Measurements from ENCODE around the gene TRIO. TPM values are rescaled to one million over a fixed set of nuclear protein-coding genes. Genes with fewer than 3 reads are reported as not detected.

TRIO gene
- polyA plus RNA-seq, 1 donor (not counting 4 experiments of a cell fraction or from before 2014, with no cell fraction given), result 57.2 TPM

- no peak overlapping the region for H2AFZ ChIP-seq (ENCODE audit: control insufficient read depth, low read length)
- no peaks in the 10 kb centered on the region for H3K27me3 ChIP-seq (ENCODE audit: control insufficient read depth, extremely low read depth, insufficient read depth, low read length)
- H3K36me3 ChIP-seq (ENCODE audit: control insufficient read depth in 2 of 2, extremely low read depth in 1 of 2, insufficient read depth in 2 of 2, low read length in 2 of 2), result no peaks in the 10 kb centered on the region
- TF ChIP-seq EZH2 (IDR thresholded peaks at IDR 0.05; ENCODE audit: low read length), result no peak
- TF ChIP-seq, protein P1, sequence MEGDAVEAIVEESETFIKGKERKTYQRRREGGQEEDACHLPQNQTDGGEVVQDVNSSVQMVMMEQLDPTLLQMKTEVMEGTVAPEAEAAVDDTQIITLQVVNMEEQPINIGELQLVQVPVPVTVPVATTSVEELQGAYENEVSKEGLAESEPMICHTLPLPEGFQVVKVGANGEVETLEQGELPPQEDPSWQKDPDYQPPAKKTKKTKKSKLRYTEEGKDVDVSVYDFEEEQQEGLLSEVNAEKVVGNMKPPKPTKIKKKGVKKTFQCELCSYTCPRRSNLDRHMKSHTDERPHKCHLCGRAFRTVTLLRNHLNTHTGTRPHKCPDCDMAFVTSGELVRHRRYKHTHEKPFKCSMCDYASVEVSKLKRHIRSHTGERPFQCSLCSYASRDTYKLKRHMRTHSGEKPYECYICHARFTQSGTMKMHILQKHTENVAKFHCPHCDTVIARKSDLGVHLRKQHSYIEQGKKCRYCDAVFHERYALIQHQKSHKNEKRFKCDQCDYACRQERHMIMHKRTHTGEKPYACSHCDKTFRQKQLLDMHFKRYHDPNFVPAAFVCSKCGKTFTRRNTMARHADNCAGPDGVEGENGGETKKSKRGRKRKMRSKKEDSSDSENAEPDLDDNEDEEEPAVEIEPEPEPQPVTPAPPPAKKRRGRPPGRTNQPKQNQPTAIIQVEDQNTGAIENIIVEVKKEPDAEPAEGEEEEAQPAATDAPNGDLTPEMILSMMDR (optimal IDR thresholded peaks at IDR 0.05 in 1 of 3, IDR thresholded peaks at IDR 0.05 in 1 of 3, conservative IDR thresholded peaks at IDR 0.05 in 1 of 3; ENCODE audit: extremely low read depth in 1 of 3, insufficient read depth in 2 of 3, low read length in 3 of 3), result no peak
- H3K4me2 ChIP-seq (ENCODE audit: control insufficient read depth, extremely low read depth, insufficient read depth, low read depth, low read length), result no peak overlapping the region
- no peak overlapping the region for H3K9ac ChIP-seq (ENCODE audit: control insufficient read depth, extremely low read depth, insufficient read depth, low read length)
- peaks cover 2% of the 10 kb centered on the region for H4K20me1 ChIP-seq (ENCODE audit: control insufficient read depth, extremely low read depth, insufficient read depth, low read length)
- H3K4me3 ChIP-seq (ENCODE audit: control insufficient read depth in 2 of 3, extremely low read depth in 1 of 3, insufficient read depth in 2 of 3, low read depth in 1 of 3, low read length in 3 of 3), result no peak overlapping the region
- H3K9me3 ChIP-seq (ENCODE audit: control insufficient read depth, low read depth, low read length), result no peaks in the 10 kb centered on the region
- peak overlapping the region; percentile 92 for H3K27ac ChIP-seq (ENCODE audit: control insufficient read depth, insufficient read depth, low read length)
- dilution Hi-C loops (cut with MboI; ENCODE audit: extremely low pct_ligation_motif_present, low sequenced_read_pairs), result no loop called here
- DNase-seq (ENCODE audit: low read depth, low spot score) (no peak), FAIRE-seq (no peak)
- H3K9me1 ChIP-seq (ENCODE audit: control insufficient read depth, extremely low read depth, insufficient read depth, low read length), result peaks cover 3% of the 10 kb centered on the region
- H3K79me2 ChIP-seq (ENCODE audit: control insufficient read depth, insufficient read depth, low read length), result peaks cover 97% of the 10 kb centered on the region
- H3K4me1 ChIP-seq (ENCODE audit: control insufficient read depth, extremely low read depth, insufficient read depth, low read length), result peaks cover 75% of the 10 kb centered on the region
Measured at GRCh38 chr5:14180437-14180836, 37.3 kb downstream of the TRIO start.

GRCh38 chr5:14181299-14181968, 38.3 kb downstream of the TRIO start:
- Histone ChIP-seq H3K9me3 (ENCODE audit: control insufficient read depth, low read depth, low read length) (no peaks in the 10 kb centered on the region), H2AFZ (ENCODE audit: control insufficient read depth, low read length) (no peak overlapping the region), H3K9ac (ENCODE audit: control insufficient read depth, extremely low read depth, insufficient read depth, low read length) (peak overlapping the region; percentile 38), H3K27me3 (ENCODE audit: control insufficient read depth, extremely low read depth, insufficient read depth, low read length) (no peaks in the 10 kb centered on the region), H3K4me2 (ENCODE audit: control insufficient read depth, extremely low read depth, insufficient read depth, low read depth, low read length) (peak overlapping the region; percentile 82), H3K4me3 (ENCODE audit: control insufficient read depth in 2 of 3, extremely low read depth in 1 of 3, insufficient read depth in 2 of 3, low read depth in 1 of 3, low read length in 3 of 3) (peak overlapping the region in 1 of 3 experiments; percentile 29), H4K20me1 (ENCODE audit: control insufficient read depth, extremely low read depth, insufficient read depth, low read length) (peaks cover 2% of the 10 kb centered on the region), H3K27ac (ENCODE audit: control insufficient read depth, insufficient read depth, low read length) (peak overlapping the region; percentile 92), H3K4me1 (ENCODE audit: control insufficient read depth, extremely low read depth, insufficient read depth, low read length) (peaks cover 85% of the 10 kb centered on the region), H3K36me3 (ENCODE audit: control insufficient read depth in 2 of 2, extremely low read depth in 1 of 2, insufficient read depth in 2 of 2, low read length in 2 of 2) (no peaks in the 10 kb centered on the region), H3K79me2 (ENCODE audit: control insufficient read depth, insufficient read depth, low read length) (peaks cover 92% of the 10 kb centered on the region), H3K9me1 (ENCODE audit: control insufficient read depth, extremely low read depth, insufficient read depth, low read length) (peaks cover 3% of the 10 kb centered on the region)
- dilution Hi-C loops (cut with MboI; ENCODE audit: extremely low pct_ligation_motif_present, low sequenced_read_pairs), result no loop called here
- FAIRE-seq (no peak), DNase-seq (ENCODE audit: low read depth, low spot score) (no peak)
- TF ChIP-seq, protein P1 (optimal IDR thresholded peaks at IDR 0.05 in 1 of 3, IDR thresholded peaks at IDR 0.05 in 1 of 3, conservative IDR thresholded peaks at IDR 0.05 in 1 of 3; ENCODE audit: extremely low read depth in 1 of 3, insufficient read depth in 2 of 3, low read length in 3 of 3), result no peak
- TF ChIP-seq EZH2 (IDR thresholded peaks at IDR 0.05; ENCODE audit: low read length), result no peak

Data from keratinocyte (primary cell).